NCI-H2081 treated with DMSO at 0.1 percent for 48 hours (cell line): ENCODE measurements around the gene ASS1.
"Not testable (repeated sequence)": the region's sequence is repeated elsewhere in the genome, so short reads cannot be mapped to it uniquely, and the experiment has no call there.

Experiments
- DNase-seq: peaks from one replicate; lab custom pipeline; 2025; lab: John Stamatoyannopoulos, UW

ASS1 gene

GRCh38 chr9:130444565-130445221, at the start of gene ASS1:
Gene ASS1, plus strand, starts transcription at chr9:130444961. Its CDS starts 7,268 bp downstream, at chr9:130452229.
- DNase-seq: no peak

DNA sequence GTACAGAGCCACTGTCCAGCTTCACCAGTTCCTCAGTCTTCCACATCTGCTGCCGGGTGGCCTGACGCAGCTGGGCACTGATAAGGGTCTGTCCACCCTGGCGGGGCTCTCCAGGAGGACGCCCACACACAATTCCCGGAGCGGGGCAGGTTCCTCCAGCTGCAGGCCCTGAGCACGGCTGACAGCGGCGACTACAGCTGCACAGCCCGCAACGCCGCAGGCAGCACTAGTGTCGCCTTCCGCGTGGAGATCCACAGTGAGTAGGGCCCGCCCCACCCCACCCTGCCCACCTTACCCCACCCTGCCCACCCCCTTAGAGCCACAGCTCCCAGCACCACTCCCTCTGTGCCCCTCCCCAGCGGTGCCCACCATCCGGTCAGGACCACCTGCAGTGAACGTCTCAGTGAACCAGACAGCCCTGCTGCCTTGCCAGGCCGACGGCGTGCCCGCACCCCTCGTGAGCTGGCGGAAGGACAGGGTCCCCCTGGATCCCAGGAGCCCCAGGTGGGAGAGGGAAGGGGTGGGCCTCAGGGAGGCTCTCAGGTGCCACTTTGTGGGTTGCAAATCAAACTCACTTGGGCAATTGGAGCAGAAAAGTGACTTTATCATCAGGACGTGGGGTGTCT, 48.8 kb upstream of the ASS1 start:
- DNase-seq: no peak

DNA sequence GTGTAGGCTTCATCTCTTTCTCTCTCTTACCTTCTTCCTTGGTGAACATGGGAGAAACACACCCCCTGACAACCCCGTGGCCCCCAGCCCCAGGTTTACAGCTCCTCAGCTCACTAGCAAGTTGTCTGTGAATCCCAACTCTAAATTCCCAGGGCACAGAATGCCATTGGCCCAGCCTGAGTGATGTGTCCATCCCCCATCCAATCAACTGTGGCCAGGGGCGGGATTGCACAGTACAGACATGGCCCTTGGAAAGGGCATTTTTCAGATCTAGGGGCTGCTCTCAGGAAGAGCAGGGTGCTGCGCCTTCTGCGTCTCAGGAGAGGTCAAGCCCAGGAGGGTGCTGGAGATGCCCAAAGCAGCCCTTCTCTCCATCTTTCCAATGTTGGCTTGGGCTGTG, 48.2 kb upstream of the ASS1 start:
- no peak for DNase-seq

DNA sequence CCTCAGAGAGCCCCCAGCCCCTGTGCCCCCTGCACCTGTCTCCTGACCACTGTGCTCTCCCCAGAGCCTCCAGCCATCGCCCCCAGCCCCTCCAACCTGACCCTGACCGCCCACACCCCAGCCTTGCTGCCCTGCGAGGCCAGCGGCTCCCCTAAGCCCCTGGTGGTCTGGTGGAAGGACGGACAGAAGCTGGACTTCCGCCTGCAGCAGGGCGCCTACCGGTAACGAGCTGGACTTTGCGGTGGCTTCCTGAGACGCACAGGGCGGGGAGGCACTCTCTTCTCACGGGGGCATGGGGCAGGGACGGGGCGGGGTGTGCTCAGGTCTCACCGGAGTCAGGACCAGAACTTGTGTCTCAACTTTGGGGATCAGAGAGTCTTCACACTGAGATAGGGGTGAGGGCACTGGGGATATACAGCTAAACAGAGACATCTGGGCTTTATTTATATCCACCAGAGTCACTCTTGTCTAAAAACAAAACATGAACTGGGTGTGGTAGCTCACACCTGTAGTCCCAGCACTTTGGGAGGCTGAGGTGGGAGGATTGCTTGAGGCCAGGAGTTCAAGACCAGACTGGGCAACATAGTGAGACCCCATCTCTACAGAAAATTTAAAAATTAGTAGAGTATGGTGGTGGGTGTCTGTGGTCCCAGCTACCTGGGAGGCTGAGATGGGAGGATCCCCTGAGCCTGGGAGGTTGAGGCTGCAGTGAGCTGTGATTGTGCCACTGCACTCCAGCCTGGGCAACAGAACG, 46.1 kb upstream of the ASS1 start:
- no peak for DNase-seq

- DNase-seq: no peak
Measured at GRCh38 chr9:130399768-130400167, 45.0 kb upstream of the ASS1 start.

GRCh38 chr9:130400870-130401269, 43.9 kb upstream of the ASS1 start:
- DNase-seq: no peak

GRCh38 chr9:130401742-130402141, 43.0 kb upstream of the ASS1 start:
- not testable (repeated sequence) for DNase-seq

DNA sequence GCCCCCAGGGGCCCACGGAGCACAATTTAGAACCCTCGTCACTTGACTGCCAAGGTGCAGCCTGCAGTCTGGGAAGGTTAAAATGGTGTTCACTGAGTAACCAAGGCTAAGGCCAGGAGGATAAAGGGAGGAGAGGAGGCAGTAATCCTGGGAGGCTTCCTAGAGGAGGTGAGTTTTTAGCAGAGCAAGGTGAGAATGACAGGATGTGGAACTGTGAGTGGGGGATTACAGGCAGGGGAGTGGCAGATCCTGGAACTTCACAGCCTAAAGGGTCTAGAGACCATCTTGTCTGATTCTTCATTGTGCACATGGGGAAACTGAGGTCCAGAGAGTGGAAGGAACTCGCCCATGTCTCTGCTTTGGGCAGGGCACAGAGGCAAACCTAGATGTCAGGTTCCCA, 42.5 kb upstream of the ASS1 start:
- DNase-seq: no peak

DNA sequence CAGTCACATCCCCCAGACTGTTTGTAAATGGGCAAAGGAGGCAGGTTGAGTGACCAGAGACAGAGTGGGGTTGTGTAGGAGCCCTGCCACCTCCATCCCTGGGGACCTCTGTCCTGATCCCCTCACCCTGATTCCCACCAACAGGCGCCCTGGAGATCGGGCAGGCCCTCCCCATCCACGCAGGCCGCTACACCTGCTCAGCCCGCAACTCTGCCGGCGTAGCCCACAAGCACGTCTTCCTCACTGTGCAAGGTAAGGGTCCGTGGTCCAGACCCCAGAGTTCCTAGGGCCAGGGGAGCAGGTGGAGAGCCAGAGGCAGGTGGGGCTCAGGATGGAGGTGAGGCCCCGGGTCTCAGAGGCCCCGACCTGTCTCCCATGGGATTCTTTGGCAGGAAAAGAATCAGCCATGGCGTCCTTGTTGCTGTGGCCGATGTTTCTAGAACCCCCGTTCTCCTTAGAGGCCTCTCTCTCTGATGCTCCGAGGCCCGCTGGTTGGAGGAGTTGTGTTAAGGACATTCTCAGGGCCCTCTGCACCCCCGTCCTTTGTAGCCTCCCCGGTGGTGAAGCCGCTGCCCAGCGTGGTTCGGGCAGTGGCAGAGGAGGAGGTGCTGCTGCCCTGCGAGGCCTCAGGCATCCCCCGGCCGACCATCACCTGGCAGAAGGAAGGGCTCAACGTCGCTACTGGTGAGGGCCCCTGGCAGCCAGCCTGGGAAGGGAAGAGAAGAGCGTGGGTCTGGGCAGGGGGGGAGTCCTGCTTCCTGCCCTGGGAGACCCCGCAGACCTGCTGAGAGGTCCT, 41.9 kb upstream of the ASS1 start:
- DNase-seq: no peak

- no peak for DNase-seq
Measured at GRCh38 chr9:130405657-130406257, 39.0 kb upstream of the ASS1 start.

- no peak for DNase-seq
Measured at GRCh38 chr9:130406278-130406895, 38.4 kb upstream of the ASS1 start.

DNA sequence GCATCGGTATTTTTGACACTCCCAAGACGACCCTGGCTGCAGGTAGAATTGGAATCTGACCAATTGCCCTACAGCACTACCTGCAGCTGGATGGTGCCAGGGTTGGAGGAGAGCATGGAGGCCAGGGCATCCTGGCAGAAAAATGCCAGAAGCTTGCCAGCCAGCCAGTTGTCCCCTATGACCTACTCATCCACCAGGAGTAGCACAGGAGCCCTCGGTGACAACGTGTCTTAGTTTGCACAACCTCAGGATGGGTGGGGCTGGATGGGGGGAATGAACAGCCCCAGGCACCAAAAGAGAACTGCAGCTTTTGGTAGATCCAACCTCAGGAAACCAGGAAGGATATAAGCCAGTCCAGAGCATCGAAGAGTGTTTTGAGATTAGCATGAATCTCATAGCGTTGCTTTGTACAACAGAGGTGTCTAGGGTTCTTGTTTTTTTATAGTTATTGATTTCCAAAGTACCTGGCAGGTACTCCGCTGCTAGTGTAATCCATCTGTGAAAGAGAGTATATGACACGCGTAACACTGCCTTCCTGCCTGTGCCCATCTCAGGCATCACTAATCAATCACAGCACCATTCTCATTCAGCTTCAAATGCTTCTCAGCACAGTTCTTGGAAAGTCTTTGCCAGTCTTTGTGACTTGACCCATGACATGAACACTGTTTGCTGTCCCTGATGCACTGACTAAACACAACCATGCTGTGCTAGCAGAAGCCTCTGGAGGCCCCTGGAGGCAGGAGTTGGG, 36.7 kb upstream of the ASS1 start:
- DNase-seq: no peak

- no peak for DNase-seq
Measured at GRCh38 chr9:130408669-130409068, 36.1 kb upstream of the ASS1 start.

- no peak for DNase-seq
Measured at GRCh38 chr9:130409246-130409645, 35.5 kb upstream of the ASS1 start.

- no peak for DNase-seq
Measured at GRCh38 chr9:130410443-130410842, 34.3 kb upstream of the ASS1 start.

GRCh38 chr9:130411566-130411915, 33.2 kb upstream of the ASS1 start:
- DNase-seq: no peak

- no peak for DNase-seq
Measured at GRCh38 chr9:130414081-130414731, 30.6 kb upstream of the ASS1 start.

DNA sequence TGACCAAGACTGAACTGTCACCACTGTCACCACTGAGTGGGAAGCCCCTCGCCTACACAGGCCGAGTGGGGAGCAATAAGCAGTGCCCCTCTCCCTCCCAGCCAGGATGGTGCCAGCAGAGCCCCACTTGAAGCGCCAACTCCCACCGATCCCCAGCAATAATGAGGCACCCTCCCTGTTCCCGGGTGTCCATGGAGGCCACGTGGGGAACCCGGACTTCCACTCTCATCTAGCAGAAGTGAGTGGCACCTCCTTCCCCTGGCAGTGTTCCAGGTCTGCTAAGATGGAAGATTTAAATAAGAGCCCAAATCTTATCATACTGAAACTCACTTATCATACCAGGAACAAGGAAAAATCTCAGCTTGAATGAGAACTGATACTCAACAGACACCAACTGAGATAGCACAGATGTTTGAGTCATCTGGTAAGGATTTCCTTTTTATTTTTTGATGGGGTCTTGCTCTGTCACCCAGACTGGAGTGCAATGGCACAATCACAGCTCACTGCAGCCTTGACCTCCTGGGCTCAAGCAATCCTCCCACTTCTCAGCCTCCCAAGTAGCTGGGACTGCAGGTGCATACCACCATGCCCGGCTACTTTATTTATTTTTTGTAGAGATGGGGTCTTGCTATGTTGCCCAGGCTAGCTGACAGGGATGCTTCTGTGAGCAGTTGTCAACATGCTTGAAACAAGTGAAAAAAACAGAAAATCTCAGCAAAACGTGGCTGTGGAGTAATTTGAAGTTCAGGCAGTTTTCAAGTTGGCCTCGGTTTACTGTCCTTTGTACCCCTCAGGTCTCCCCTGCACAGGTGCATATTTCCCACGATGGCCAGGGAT, 29.6 kb upstream of the ASS1 start:
- DNase-seq: no peak

DNA sequence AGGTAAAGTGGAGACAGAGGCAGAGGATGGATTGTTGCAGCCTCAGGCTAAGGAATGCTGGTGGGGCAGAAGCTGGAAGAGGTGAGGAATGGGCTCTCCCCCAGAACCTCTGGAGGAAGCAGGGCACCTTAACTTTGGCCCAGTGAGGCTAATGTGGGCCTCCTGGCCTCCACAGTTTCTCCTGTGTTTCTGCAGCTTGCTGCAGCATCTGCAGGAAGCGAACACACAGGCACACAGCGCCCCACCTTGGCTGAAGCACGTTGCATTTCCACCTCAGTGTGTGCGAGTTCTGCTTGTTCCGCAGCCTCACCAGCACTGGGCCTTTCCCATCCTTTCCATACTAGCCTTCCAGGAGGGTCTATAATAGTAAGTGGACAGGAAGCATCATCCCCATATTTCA, 27.2 kb upstream of the ASS1 start:
- no peak for DNase-seq

GRCh38 chr9:130418776-130419175, 26.0 kb upstream of the ASS1 start:
- DNase-seq: no peak
